Hepatocyte (in vitro differentiated cells): ENCODE data around the gene LOXHD1. TPM values are rescaled to one million over a fixed set of nuclear protein-coding genes. Genes with fewer than 3 reads are reported as not detected.

Source experiments
- DNase-seq: peaks from one replicate; pipeline ENCODE4 v3.0.0-alpha.2; 2016; ENCODE audit warnings: low spot score
- H2AFZ ChIP-seq: fragments of 200-600 bp; sonication (generic); 2 replicates; pipeline ENCODE4 v1.6.0; 2016; ENCODE audit warnings: antibody characterized with exemption, mild to moderate bottlenecking
- H3K27ac ChIP-seq: fragments of 200-600 bp; sonication (generic); 2 replicates; pipeline ENCODE4 v1.5.1; 2016; ENCODE audit warnings: mild to moderate bottlenecking
- H3K27me3 ChIP-seq: fragments of 200-600 bp; sonication (generic); 2 replicates; pipeline ENCODE4 v1.6.1; 2016
- H3K36me3 ChIP-seq: fragments of 200-600 bp; sonication (generic); replicated peaks from 2 replicates; pipeline ENCODE4 v1.5.1; 2016; ENCODE audit warnings: low read depth; ENCODE audit not compliant: insufficient read depth
- H3K4me1 ChIP-seq: fragments of 200-600 bp; sonication (generic); 2 replicates; pipeline ENCODE4 v1.5.1; 2016; ENCODE audit warnings: mild to moderate bottlenecking, moderate library complexity; ENCODE audit not compliant: insufficient read depth
- H3K4me2 ChIP-seq: fragments of 200-600 bp; sonication (generic); 2 replicates; pipeline ENCODE4 v1.6.0; 2016
- H3K4me3 ChIP-seq: fragments of 200-600 bp; sonication (generic); 2 replicates; pipeline ENCODE4 v1.5.1; 2016; ENCODE audit warnings: mild to moderate bottlenecking
- H3K79me2 ChIP-seq: fragments of 200-600 bp; sonication (generic); 2 replicates; pipeline ENCODE4 v1.6.0; 2017; ENCODE audit warnings: mild to moderate bottlenecking
- H3K9me2 ChIP-seq: fragments of 200-600 bp; sonication (generic); replicated peaks from 2 replicates; pipeline ENCODE4 v1.6.0; 2017; ENCODE audit warnings: mild to moderate bottlenecking; ENCODE audit not compliant: insufficient read depth
- H3K9me3 ChIP-seq: fragments of 200-600 bp; sonication (generic); 2 replicates; pipeline ENCODE4 v1.5.1; 2016; ENCODE audit warnings: low read depth, mild to moderate bottlenecking
- H4K20me1 ChIP-seq: fragments of 200-600 bp; sonication (generic); 2 replicates; pipeline ENCODE4 v1.6.0; 2016; ENCODE audit warnings: mild to moderate bottlenecking; ENCODE audit not compliant: insufficient read depth, poor library complexity, severe bottlenecking
- CTCF ChIP-seq: fragments of 200-600 bp; sonication (generic); IDR thresholded peaks from 2 replicates; pipeline ENCODE4 v1.5.1; 2016; ENCODE audit warnings: antibody characterized with exemption, mild to moderate bottlenecking; ENCODE audit not compliant: poor library complexity
- EZH2 ChIP-seq: fragments of 200-600 bp; sonication (generic); IDR thresholded peaks from 2 replicates; pipeline ENCODE4 v1.6.1; 2016; ENCODE audit warnings: antibody characterized with exemption, mild to moderate bottlenecking, borderline replicate concordance
- EZH2phosphoT487 ChIP-seq: fragments of 200-600 bp; sonication (generic); IDR thresholded peaks from one replicate; pipeline ENCODE4 v1.6.1; 2018; ENCODE audit warnings: antibody characterized with exemption, mild to moderate bottlenecking, low read depth, moderate library complexity; ENCODE audit not compliant: unreplicated experiment, severe bottlenecking
- WGBS: methylation state at CpG from one replicate; pipeline ENCODE4 v1.1.6; 2016; ENCODE audit warnings: low lambda C conversion rate; ENCODE audit errors: missing lambda C conversion rate; 5-methylcytosine and 5-hydroxymethylcytosine counted together
- polyA plus RNA-seq: library from polyadenylated mRNA; unstranded; fragments of >200 nt; fragmentation: Nextera tagmentation; extraction: Ambion mirVana; gene quantifications from 2 replicates; pipeline ENCODE4 v1.2.1, GENCODE V29; 2016
- total RNA-seq: library from RNA; depleted of rRNA; stranded (reverse); fragments of >200 nt; gene quantifications from 2 replicates; pipeline ENCODE4 v1.2.3, GENCODE V29; 2014

Gene LOXHD1
- total and polyA plus RNA-seq, 2 experiments from 2014 or later = not detected

GRCh38 chr18:46459789-46460455 lies 197.1 kb downstream of the LOXHD1 start:
- Histone ChIP-seq H3K79me2 (no peaks in the 10 kb centered on the region), H3K4me2 (no peak overlapping the region), H3K9me3 (no peaks in the 10 kb centered on the region), H4K20me1 (no peaks in the 10 kb centered on the region), H3K9me2 (no peaks in the 10 kb centered on the region), H3K27ac (no peak overlapping the region), H3K27me3 (no peaks in the 10 kb centered on the region), H3K4me3 (no peak overlapping the region), H3K36me3 (no peaks in the 10 kb centered on the region), H2AFZ (no peak overlapping the region), H3K4me1 (no peaks in the 10 kb centered on the region)
- DNase-seq = no peak
- TF ChIP-seq EZH2phosphoT487 = no peak
- TF ChIP-seq EZH2 = no peak
- TF ChIP-seq CTCF = no peak
- WGBS = 89% methylated on average over 19 of the region's 19 CpGs

- Histone ChIP-seq H3K27ac (no peak overlapping the region), H3K4me1 (no peaks in the 10 kb centered on the region), H3K9me2 (no peaks in the 10 kb centered on the region), H3K36me3 (no peaks in the 10 kb centered on the region), H3K4me2 (no peak overlapping the region), H4K20me1 (no peaks in the 10 kb centered on the region), H3K79me2 (no peaks in the 10 kb centered on the region), H3K27me3 (no peaks in the 10 kb centered on the region), H3K4me3 (no peak overlapping the region), H3K9me3 (no peaks in the 10 kb centered on the region), H2AFZ (no peak overlapping the region)
- DNase-seq = no peak
- 47% methylated on average over 6 of the region's 6 CpGs for WGBS
- no peak for TF ChIP-seq CTCF
- no peak for TF ChIP-seq EZH2
- no peak for TF ChIP-seq EZH2phosphoT487
Observed at GRCh38 chr18:46458472-46458871, 198.5 kb downstream of the LOXHD1 start.

- H3K4me1 ChIP-seq = no peaks in the 10 kb centered on the region
- H3K27me3 ChIP-seq = no peaks in the 10 kb centered on the region
- 98% methylated on average over 10 of the region's 13 CpGs for WGBS
- TF ChIP-seq EZH2phosphoT487 (no peak), EZH2 (no peak), CTCF (no peak)
- H3K9me3 ChIP-seq = no peaks in the 10 kb centered on the region
- H2AFZ ChIP-seq = no peak overlapping the region
- no peaks in the 10 kb centered on the region for H3K36me3 ChIP-seq
- no peaks in the 10 kb centered on the region for H3K79me2 ChIP-seq
- H3K4me2 ChIP-seq = no peak overlapping the region
- no peak overlapping the region for H3K27ac ChIP-seq
- no peaks in the 10 kb centered on the region for H3K9me2 ChIP-seq
- DNase-seq = no peak
- H3K4me3 ChIP-seq = no peak overlapping the region
- no peaks in the 10 kb centered on the region for H4K20me1 ChIP-seq
Observed at GRCh38 chr18:46456691-46457090, 200.3 kb downstream of the LOXHD1 start.
